NCI-H524 (cell line): ENCODE measurements around the gene ARGLU1.
A peak's percentile ranks its signal among the peaks of the same experiment; 100 is the strongest.
"Not testable (repeated sequence)": the region's sequence is repeated elsewhere in the genome, so short reads cannot be mapped to it uniquely, and the experiment has no call there.

ENCODE experiments used
- DNase-seq, 2 experiments: peaks; one replicate each; lab custom pipeline; 2025; lab: John Stamatoyannopoulos, UW

Gene ARGLU1, protein sequence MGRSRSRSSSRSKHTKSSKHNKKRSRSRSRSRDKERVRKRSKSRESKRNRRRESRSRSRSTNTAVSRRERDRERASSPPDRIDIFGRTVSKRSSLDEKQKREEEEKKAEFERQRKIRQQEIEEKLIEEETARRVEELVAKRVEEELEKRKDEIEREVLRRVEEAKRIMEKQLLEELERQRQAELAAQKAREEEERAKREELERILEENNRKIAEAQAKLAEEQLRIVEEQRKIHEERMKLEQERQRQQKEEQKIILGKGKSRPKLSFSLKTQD

DNA sequence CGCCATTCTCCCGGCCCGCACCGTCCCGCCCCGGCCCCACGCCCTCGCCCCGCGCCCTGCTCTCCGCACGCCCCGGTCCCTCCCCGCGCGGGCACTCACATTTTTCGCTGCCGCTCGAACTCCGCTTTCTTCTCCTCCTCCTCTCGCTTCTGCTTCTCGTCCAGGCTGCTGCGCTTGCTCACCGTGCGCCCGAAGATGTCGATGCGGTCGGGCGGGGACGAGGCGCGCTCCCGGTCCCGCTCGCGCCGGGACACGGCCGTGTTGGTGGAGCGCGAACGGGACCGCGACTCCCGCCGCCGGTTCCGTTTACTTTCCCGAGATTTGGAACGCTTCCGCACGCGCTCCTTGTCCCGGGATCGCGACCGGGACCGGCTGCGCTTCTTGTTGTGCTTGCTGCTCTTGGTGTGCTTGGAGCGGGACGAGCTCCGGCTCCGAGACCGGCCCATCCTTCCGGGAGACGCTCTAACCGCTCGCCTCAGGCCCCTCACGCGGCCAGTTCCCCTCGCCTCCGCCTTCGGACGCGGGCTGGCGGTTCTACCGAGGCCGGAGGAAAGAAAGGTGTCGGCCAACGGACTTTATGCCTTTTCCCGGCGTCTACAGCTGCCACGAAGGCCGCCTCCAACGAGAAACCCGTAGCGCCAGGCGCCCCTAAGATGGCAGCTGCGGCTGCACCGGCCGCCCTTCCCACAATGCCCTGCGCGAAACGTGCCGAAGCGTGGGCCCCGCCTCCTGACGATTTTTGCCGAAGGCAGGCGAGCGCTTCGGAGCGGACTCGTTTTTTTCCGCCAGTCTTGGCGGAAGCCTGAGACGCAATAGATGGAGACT, at the start of gene ARGLU1:
Gene ARGLU1, minus strand, starts transcription at position 664 of the 825 bp plus-strand sequence. Its CDS starts 218 bp downstream, at position 446.
- peak; percentile 77 to 89 for DNase-seq

- no peak for DNase-seq
These were observed 49.6 kb upstream of the ARGLU1 start for GRCh38 chr13:106617561-106617960.

- DNase-seq, result no peak
These were observed 48.8 kb upstream of the ARGLU1 start for GRCh38 chr13:106616729-106617128.

GRCh38 chr13:106614874-106615273, 46.9 kb upstream of the ARGLU1 start:
- no peak for DNase-seq

DNA sequence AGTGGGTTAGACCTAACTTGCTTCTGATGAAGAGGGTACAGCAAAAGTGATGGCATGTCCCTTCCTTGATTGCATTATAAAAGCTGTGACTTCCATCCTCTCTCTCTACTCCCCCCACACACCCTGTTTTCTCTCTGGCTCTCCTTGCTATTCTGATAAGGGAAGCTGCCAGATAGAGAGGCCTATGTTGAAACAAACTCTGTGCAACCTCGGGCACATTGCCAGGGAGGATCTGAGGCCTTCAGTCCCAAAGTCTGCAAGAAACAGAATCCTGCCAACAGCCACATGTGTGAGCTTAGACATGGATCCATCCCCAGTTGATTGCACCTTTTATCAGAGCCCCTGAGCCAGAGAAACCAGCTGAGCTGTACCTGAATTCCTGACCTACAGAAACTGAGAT, 44.8 kb upstream of the ARGLU1 start:
- DNase-seq, result no peak

GRCh38 chr13:106610486-106610885, 42.5 kb upstream of the ARGLU1 start:
- DNase-seq, result no peak

GRCh38 chr13:106609116-106609515, 41.2 kb upstream of the ARGLU1 start:
- DNase-seq, result no peak

GRCh38 chr13:106603546-106603945, 35.6 kb upstream of the ARGLU1 start:
- DNase-seq, result no peak

DNA sequence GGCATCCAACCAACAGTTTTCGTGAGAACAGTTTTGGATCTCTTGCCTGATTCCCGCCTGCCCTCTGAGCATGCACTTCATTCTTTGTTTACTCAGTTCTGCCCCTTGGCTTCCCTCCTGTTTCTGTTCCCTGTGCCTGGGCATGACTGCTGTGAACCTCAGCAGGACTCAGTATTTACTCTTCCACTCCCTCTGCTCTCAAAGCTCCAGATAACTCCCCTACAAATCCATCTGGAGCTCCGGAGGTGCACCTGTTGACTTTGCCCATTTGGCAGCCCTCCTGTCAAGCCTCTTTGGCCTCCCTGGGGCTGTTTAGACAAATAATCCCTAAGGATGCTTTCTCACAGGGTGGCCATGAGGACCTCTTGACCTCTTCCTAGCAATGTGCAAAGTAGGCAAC, 34.2 kb upstream of the ARGLU1 start:
- DNase-seq, result no peak

GRCh38 chr13:106601489-106601888, 33.6 kb upstream of the ARGLU1 start:
- no peak for DNase-seq

DNA sequence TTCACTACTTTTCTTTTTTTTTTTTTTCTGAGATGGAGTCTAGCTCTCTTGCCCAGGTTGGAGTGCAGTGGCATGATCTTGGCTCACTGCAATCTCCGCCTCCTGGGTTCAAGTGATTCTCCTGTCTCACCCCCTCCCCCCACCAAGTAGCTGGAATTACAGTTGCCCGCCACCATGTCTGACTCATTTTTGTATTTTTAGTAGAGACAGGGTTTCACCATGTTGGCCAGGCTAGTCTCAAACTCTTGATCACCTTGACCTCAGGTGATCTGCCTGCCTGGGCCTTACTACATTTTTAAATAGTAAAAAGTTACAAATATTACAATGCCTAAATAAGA, 32.8 kb upstream of the ARGLU1 start:
- not testable (repeated sequence) for DNase-seq

GRCh38 chr13:106599875-106600797, 32.2 kb upstream of the ARGLU1 start:
- no peak for DNase-seq

GRCh38 chr13:106597749-106598395, 29.9 kb upstream of the ARGLU1 start:
- DNase-seq, result no peak

- no peak for DNase-seq
These were observed 29.2 kb upstream of the ARGLU1 start for GRCh38 chr13:106597186-106597585.

- DNase-seq, result no peak
These were observed 28.5 kb upstream of the ARGLU1 start for GRCh38 chr13:106596275-106596937.

GRCh38 chr13:106595625-106596024, 27.7 kb upstream of the ARGLU1 start:
- DNase-seq, result no peak

- no peak for DNase-seq
These were observed 27.0 kb upstream of the ARGLU1 start for GRCh38 chr13:106594980-106595379.

DNA sequence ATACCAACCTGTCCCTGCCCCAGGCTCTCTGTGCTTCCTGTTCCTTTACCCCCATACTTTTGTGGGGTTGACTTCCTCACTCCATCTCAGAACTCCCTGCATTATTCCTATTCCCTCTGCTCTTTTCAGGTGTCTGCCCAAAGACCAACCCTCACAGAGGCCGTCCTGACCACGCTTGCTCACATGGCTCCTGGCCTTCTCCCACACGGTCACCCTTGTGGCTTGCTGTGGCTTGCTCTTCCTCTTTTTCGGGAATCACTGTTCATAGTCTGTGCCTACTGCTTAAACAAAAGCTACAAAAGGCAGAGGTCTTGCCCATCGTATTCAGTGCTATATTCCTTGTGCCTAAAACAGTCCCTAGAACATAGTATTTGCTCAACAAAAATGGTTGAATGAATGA, 25.2 kb upstream of the ARGLU1 start:
- no peak for DNase-seq

DNA sequence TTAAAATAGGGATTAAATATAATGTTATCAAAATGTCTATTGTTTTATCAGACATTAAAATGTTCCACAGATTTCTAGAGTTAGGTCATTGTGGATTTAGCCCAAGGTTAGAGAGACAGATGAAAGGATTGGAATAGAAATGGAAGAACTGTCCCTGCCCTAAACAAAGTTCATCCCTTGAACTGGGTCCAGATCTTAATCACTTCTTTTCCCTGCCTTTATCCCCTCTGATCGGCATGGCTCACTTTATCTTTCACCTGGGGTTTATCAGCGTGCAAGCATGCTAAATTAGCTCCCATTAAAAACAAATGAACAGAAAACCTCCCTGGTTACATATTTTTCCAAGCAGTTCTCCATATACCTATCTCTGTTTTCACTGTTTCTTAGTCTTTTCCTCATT, 23.4 kb upstream of the ARGLU1 start:
- DNase-seq, result no peak

GRCh38 chr13:106589716-106590115, 21.8 kb upstream of the ARGLU1 start:
- DNase-seq, result no peak

DNA sequence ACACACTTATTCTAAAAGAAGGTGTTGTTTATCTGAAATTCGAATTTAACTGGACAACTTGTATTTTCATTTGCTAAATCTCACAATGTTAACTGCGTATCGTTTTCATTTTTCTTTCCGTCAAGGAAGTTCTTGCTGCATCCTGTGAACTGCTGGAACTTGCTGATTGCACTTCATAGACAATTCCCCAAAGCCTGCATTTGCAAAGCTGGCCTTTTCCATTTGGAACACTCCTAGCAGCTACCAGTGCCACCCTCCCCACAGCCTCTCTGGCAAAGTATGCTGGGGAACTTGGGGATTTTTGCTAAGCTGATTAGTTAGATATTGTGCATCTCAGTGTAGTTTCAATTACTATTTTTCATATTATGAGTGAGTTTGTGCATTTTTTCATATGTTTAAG, 20.4 kb upstream of the ARGLU1 start:
- no peak for DNase-seq
